AG04450 (cell line): Measurements from ENCODE around the gene RBM48. TPM values are rescaled to one million over a fixed set of nuclear protein-coding genes. Genes with fewer than 3 reads are reported as not detected.
"Not testable (repeated sequence)": the region's sequence is repeated elsewhere in the genome, so short reads cannot be mapped to it uniquely, and the experiment has no call there.

ENCODE experiments used
- CTCF ChIA-PET: fragments of 300-600, 350-600 bp; formaldehyde crosslinking; extraction: SDS; loops from one replicate; lab custom pipeline; 2022; ENCODE audit warnings: antibody characterized with exemption, inconsistent platforms; lab: Charles Lee
- POLR2A ChIA-PET: fragments of 350-600 bp; formaldehyde crosslinking; extraction: SDS; loops from one replicate; lab custom pipeline; 2021; ENCODE audit warnings: antibody characterized with exemption, inconsistent platforms; lab: Yijun Ruan, JAX
- DNase-seq: peaks from one replicate; pipeline ENCODE4 v3.0.0-alpha.2; 2011; ENCODE audit warnings: low read depth, low spot score
- H3K27ac ChIP-seq: one replicate; pipeline ENCODE4 v1.5.1; 2012; ENCODE audit warnings: low read depth, low read length, control low read depth
- H3K27me3 ChIP-seq: one replicate; pipeline ENCODE4 v1.6.0; 2012; ENCODE audit warnings: low read length; ENCODE audit not compliant: control insufficient read depth, insufficient read depth
- H3K4me3 ChIP-seq: 2 replicates; pipeline ENCODE4 v1.5.1; 2011; ENCODE audit warnings: mild to moderate bottlenecking, low read depth, low read length, control low read depth
- H3K9me3 ChIP-seq: 2 replicates; pipeline ENCODE4 v1.5.1; 2012; ENCODE audit warnings: low read length; ENCODE audit not compliant: control insufficient read depth, insufficient read depth
- CTCF ChIP-seq: IDR thresholded peaks from 2 replicates; pipeline ENCODE4 v1.5.1; 2011; ENCODE audit warnings: low read depth, low read length, control low read depth, inconsistent platforms
- polyA minus RNA-seq: library from RNA; depleted of rRNA, polyadenylated mRNA; stranded (reverse); fragments of >200 nt; gene quantifications from 2 replicates; pipeline ENCODE4 v1.2.3, GENCODE V29; 2011; rRNA and poly(A)+ RNA removed
- polyA plus RNA-seq: library from polyadenylated mRNA; depleted of rRNA; stranded (reverse); fragments of >200 nt; gene quantifications from 2 replicates; pipeline ENCODE4 v1.2.3, GENCODE V29; 2011; rRNA removed

Gene RBM48
- polyA plus RNA-seq = 5.7 and 7.3 TPM in 2 replicates
- polyA minus RNA-seq = 6.9 and 10.6 TPM in 2 replicates

GRCh38 chr7:92528188-92528957 lies at the start of gene RBM48, which contains the start of gene PEX1:
Gene RBM48, plus strand, starts transcription at chr7:92528795. Its CDS starts 19 bp downstream, at chr7:92528814.
Gene PEX1, minus strand, starts transcription at chr7:92528520. Its CDS starts 85 bp downstream, at chr7:92528435.
- Histone ChIP-seq H3K4me3 (peak within 1 kb of the TSS; percentile 94), H3K27me3 (no peaks in the 10 kb centered on the region), H3K9me3 (peaks cover 3% of the 10 kb centered on the region; the same call in 1 of the 2 replicates), H3K27ac (peak within 1 kb of the TSS; percentile 85)
- DNase-seq = peak; percentile 97
- POLR2A ChIA-PET = interaction anchor here (0.6 to 1.1 kb wide), 7 partner anchors 11 to 114 kb away, joined by 3 to 6 read pairs (median 3); partner anchors contain the start of gene GATAD1
- CTCF ChIA-PET = interaction anchor here (0.5 to 3.3 kb wide), 27 partner anchors 10 to 520 kb away, joined by 3 to 22 read pairs (median 4); no protein-coding TSS in a partner anchor
- TF ChIP-seq CTCF = peak; percentile 2; the same call in 1 of the 2 replicates

GRCh38 chr7:92479146-92479545 lies 49.4 kb upstream of the RBM48 start:
- CTCF ChIA-PET, DNase-seq, H3K27me3 ChIP-seq, H3K27ac ChIP-seq, H3K4me3 ChIP-seq, H3K9me3 ChIP-seq, POLR2A ChIA-PET: not testable (repeated sequence)

GRCh38 chr7:92483624-92484023 lies 45.0 kb upstream of the RBM48 start:
- H3K27me3 ChIP-seq, H3K4me3 ChIP-seq, H3K27ac ChIP-seq, CTCF ChIA-PET, DNase-seq, H3K9me3 ChIP-seq, POLR2A ChIA-PET: not testable (repeated sequence)

GRCh38 chr7:92484226-92484625 lies 44.4 kb upstream of the RBM48 start:
- CTCF ChIA-PET, POLR2A ChIA-PET, H3K9me3 ChIP-seq, H3K27ac ChIP-seq, H3K4me3 ChIP-seq, DNase-seq, H3K27me3 ChIP-seq: not testable (repeated sequence)

GRCh38 chr7:92485267-92485892 lies 43.2 kb upstream of the RBM48 start:
- Histone ChIP-seq H3K9me3 (no peaks in the 10 kb centered on the region), H3K4me3 (no peak overlapping the region), H3K27ac (no peak overlapping the region), H3K27me3 (no peaks in the 10 kb centered on the region)
- TF ChIP-seq CTCF = no peak
- no peak for DNase-seq
- ChIA-PET POLR2A (no interaction called here), CTCF (interaction anchor here (2.5 kb wide), 1 partner anchor 24 kb away, joined by 12 read pairs; no protein-coding TSS in a partner anchor)

- POLR2A ChIA-PET = no interaction called here
- Histone ChIP-seq H3K27ac (no peak overlapping the region), H3K27me3 (no peaks in the 10 kb centered on the region), H3K4me3 (no peak overlapping the region), H3K9me3 (no peaks in the 10 kb centered on the region)
- CTCF ChIA-PET = interaction anchor here (2.5 kb wide), 1 partner anchor 25 kb away, joined by 12 read pairs; no protein-coding TSS in a partner anchor
- DNase-seq = no peak
- no peak for TF ChIP-seq CTCF
Measured at GRCh38 chr7:92485974-92486373, 42.6 kb upstream of the RBM48 start.
